Neutrophil (primary cell): ENCODE data around the gene TOP2B.
A peak's percentile ranks its signal among the peaks of the same experiment; 100 is the strongest.

Experiments used
- H3K27ac ChIP-seq: fragments of 200-600 bp; sonication (generic); 2 replicates; pipeline ENCODE4 v1.5.1; 2016; ENCODE audit warnings: mild to moderate bottlenecking, moderate library complexity
- H3K27me3 ChIP-seq: fragments of 200-600 bp; sonication (generic); 2 replicates; pipeline ENCODE4 v1.6.0; 2016; ENCODE audit warnings: mild to moderate bottlenecking
- H3K36me3 ChIP-seq: fragments of 200-600 bp; sonication (generic); 2 replicates; pipeline ENCODE4 v1.5.1; 2017
- H3K4me1 ChIP-seq, 2 experiments: fragments of 200-600 bp in 1 of 2; sonication (generic) in 1 of 2; 1 replicate in 1 of 2; 2 replicates in 1 of 2; pipeline versions ENCODE4 v1.5.1 to v1.6.1; 2013 to 2016; ENCODE audit warnings: low read depth in 1 of 2, low read length in 1 of 2, mild to moderate bottlenecking in 1 of 2, moderate library complexity in 1 of 2; ENCODE audit not compliant: control insufficient read depth in 1 of 2, insufficient read depth in 1 of 2
- H3K4me3 ChIP-seq, 2 experiments: fragments of 200-600 bp in 1 of 2; sonication (generic) in 1 of 2; 1 replicate in 1 of 2; 2 replicates in 1 of 2; pipeline ENCODE4 v1.5.1; 2013 to 2016; ENCODE audit warnings: low read depth in 1 of 2, low read length in 1 of 2, mild to moderate bottlenecking in 1 of 2, moderate library complexity in 1 of 2
- H3K9me3 ChIP-seq: fragments of 200-600 bp; sonication (generic); 2 replicates; pipeline ENCODE4 v1.5.1; 2016
- CTCF ChIP-seq: fragments of 200-600 bp; sonication (generic); IDR thresholded peaks from 2 replicates; pipeline ENCODE4 v1.5.1; 2016; ENCODE audit warnings: antibody characterized with exemption

Gene TOP2B

GRCh38 chr3:25654576-25654975 lies 10.1 kb downstream of the TOP2B start:
- Histone ChIP-seq H3K9me3 (no peaks in the 10 kb centered on the region), H3K4me1 (peaks cover under 1 to 10% of the 10 kb centered on the region in 2 experiments)
- no peak for TF ChIP-seq CTCF

DNA sequence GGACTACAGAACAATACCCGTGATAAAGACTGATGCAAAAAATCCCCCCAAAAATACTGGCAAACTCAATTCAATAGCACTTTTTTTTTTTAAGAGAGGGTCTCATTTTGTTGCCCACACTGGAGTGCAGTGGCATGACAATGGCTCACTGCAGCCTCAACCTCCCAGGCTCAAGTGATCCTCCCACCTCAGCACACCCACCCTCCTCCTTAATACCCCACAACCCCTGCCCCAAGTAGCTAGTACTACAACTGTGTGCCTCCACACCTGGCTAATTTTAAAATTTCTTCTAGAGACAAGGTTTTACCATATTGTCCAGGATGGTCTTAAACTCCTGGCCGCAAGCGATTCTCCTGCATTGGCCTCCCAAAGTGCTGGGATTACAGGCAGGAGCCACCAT lies 11.4 kb downstream of the TOP2B start:
- Histone ChIP-seq H3K27ac (no peak overlapping the region), H3K4me1 (peaks cover 0 to 6% of the 10 kb centered on the region in 2 experiments), H3K4me3 (no peak overlapping the region), H3K9me3 (no peaks in the 10 kb centered on the region), H3K27me3 (no peaks in the 10 kb centered on the region), H3K36me3 (no peaks in the 10 kb centered on the region)
- TF ChIP-seq CTCF, result no peak

More at GRCh38 chr3:25654576-25654975, 10.1 kb downstream of the TOP2B start:
- Histone ChIP-seq H3K36me3 (no peaks in the 10 kb centered on the region), H3K27me3 (no peaks in the 10 kb centered on the region), H3K4me3 (no peak overlapping the region), H3K27ac (no peak overlapping the region)

DNA sequence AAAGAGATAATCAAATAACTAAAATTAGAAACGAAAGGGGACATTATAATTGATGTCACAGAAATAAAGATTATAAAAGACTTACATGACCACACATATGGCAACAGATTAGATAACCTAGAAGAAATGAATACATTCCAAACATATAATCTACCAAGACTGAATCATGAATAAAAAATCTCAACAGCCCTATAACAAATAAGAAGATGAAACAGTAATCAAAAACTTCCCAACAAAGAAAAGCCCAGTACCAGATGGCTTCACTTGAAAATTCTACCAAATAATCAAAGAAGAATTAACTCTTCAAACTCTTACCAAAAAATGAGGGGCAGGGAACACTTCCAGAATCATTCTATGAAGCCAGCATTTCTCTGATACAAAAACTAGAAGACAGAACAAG lies 11.8 kb downstream of the TOP2B start:
- H3K36me3 ChIP-seq, result no peaks in the 10 kb centered on the region
- peaks cover 0 to 6% of the 10 kb centered on the region in 2 experiments for H3K4me1 ChIP-seq
- H3K9me3 ChIP-seq, result no peaks in the 10 kb centered on the region
- no peak overlapping the region for H3K27ac ChIP-seq
- no peak for TF ChIP-seq CTCF
- no peak overlapping the region for H3K4me3 ChIP-seq
- H3K27me3 ChIP-seq, result no peaks in the 10 kb centered on the region

DNA sequence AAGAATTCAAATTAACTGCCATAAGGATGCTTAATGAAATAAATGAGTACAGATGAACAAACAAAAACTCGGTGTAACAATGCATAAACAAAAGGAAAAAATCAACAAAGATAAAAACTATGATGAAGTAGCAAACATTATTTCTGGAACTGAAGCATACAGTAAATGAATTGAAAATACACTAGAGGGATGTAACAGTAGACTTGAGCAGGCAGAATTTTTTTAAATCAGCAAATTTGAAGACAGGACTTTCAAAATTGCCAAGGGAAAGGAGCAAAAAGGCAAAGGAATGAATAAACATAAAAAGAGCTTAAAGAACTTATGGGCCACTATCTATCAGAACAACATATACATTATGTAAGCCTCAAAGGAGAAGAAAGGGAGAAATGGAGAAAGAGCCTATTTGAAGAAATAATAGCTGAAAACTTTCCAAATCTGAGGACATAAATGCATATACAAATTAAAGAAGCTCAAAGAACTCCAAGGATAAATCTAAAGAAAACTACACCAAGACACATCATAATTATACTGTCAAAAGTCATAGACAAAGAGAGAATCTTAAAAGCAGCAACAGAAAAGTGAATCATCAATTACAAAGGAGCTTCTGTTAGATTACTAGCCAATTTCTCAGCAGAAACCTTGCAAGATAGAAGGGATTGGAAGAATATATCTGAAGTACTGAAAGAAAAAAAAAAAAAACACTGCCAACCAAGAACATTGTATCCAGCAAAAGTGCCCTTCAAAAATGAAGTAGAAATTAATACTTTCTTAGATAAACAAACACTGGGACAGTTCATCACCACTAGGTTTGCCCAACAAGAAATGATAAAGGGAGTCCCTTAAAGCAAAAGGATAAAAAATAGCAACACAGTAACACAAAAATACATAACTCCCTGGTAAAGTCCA lies 15.5 kb downstream of the TOP2B start:
- Histone ChIP-seq H3K4me1 (no peaks in the 10 kb centered on the region), H3K36me3 (peaks cover 6% of the 10 kb centered on the region), H3K27ac (no peak overlapping the region), H3K4me3 (no peak overlapping the region), H3K27me3 (no peaks in the 10 kb centered on the region), H3K9me3 (no peaks in the 10 kb centered on the region)
- TF ChIP-seq CTCF, result no peak

DNA sequence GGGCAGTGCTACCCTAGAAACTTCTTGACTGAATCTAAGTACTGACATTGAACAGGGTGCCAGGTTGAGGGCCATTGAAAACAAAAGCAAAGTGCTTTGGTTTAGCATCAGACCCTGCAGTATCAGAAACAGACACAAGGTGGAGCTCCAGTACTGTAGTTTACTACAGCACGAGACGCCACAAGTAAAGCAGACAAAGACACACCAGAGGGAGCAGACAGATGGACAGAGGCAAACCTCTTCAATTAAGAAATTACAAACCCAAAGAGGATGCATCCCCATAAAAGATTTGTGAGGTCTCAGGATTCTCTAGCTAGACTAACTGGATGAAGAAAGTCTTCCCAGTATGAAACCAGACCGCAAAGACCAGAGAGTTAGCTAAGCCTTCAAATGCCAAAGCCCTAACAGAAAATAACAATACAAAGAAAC lies 16.6 kb downstream of the TOP2B start:
- peak overlapping the region; percentile 25 for H3K27ac ChIP-seq
- peak; percentile 92 for TF ChIP-seq CTCF
- H3K4me3 ChIP-seq, result no peak overlapping the region
- H3K36me3 ChIP-seq, result peaks cover 13% of the 10 kb centered on the region
- H3K4me1 ChIP-seq, result no peaks in the 10 kb centered on the region
- no peaks in the 10 kb centered on the region for H3K27me3 ChIP-seq
- no peaks in the 10 kb centered on the region for H3K9me3 ChIP-seq
